NCI-H2171 (cell line): Measurements from ENCODE around the gene HNRNPK.
"Not testable (repeated sequence)": the region's sequence is repeated elsewhere in the genome, so short reads cannot be mapped to it uniquely, and the experiment has no call there.

Source experiments
- DNase-seq: peaks from one replicate; lab custom pipeline; 2025; lab: John Stamatoyannopoulos, UW

Gene HNRNPK

GRCh38 chr9:83976372-83976771 lies 3.6 kb downstream of the HNRNPK start:
- no peak for DNase-seq

GRCh38 chr9:83975300-83975699 lies 4.7 kb downstream of the HNRNPK start:
- no peak for DNase-seq

DNA sequence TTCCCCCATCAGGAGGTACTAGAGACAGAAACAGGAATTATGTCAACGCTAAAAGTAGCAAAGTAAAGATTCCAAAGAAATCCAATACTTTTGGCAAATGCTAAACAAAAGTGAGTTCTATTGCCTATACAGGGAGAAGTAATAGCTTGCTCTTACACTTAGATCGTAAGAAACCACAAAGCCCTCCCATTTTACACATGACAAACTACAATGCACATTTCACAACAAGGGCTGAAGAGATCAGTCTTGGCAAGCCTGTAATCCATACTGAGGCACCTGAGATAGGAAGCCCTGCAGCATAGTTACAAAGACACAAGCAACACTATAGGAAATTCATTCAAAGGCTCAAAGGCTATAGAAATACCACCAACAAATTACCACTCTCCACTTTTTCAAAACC lies 7.7 kb downstream of the HNRNPK start:
- no peak for DNase-seq

- DNase-seq = no peak
These were observed 8.5 kb downstream of the HNRNPK start for GRCh38 chr9:83971485-83971884.

GRCh38 chr9:83969602-83970001 lies 10.4 kb downstream of the HNRNPK start:
- DNase-seq = no peak

GRCh38 chr9:83967073-83967472 lies 12.9 kb downstream of the HNRNPK start:
- DNase-seq = no peak

GRCh38 chr9:83966209-83966582 lies 13.8 kb downstream of the HNRNPK start:
- no peak for DNase-seq

- no peak for DNase-seq
These were observed 14.4 kb downstream of the HNRNPK start for GRCh38 chr9:83965350-83966208.

- no peak for DNase-seq
These were observed 15.1 kb downstream of the HNRNPK start for GRCh38 chr9:83964973-83965349.

DNA sequence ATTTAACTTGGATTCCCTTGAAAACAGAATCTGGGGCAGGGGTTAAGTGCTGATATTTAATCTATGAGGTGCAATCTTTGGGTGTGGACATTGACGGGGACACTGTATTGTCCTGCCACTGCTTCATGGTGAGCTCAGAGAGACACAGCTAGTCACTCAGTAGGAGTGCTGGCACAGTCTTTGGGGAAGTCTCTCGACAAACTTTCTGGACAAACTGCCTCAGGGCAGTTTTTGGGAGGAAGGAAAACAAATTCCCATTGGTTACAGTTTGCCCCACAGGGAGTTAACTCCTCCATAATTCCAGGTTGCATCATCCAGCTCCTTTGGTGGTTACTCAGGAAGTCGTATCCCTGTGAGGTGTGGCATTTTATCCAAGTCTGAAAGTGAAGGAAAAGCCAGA lies 17.9 kb downstream of the HNRNPK start:
- no peak for DNase-seq

- DNase-seq = no peak
These were observed 19.0 kb downstream of the HNRNPK start for GRCh38 chr9:83960991-83961390.

DNA sequence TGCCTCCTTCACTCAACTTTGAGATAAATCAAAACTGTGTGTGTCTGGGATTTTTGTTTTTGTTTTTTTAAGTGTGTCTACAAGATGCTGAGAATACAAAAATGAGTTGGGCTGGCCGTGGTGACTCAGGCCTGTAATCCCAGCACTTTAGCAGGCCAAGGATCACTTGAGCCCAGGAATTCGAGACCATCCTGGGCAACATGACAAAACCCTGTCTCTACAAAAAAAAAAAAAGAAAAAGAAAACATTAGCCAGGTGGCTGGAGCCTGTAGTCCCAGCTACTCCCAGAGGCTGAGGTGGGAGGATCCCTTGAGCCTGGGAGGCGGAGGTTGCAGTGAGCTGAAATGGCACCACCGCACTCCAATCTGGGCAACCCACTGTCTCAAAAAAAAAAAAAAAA lies 21.0 kb downstream of the HNRNPK start:
- peak; percentile 37 for DNase-seq

DNA sequence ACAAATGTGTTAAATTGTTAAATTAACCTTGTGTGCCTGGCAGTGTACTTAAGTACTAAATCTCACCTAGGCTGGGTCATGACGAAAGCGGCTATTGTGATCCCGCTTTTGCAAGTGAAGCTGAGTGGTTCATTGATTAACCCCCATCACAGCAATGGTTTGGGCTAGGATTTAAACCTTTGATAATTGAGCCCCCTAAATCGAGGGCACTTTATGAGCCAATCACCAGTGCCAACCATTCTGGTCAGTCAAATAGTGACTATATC lies 22.8 kb downstream of the HNRNPK start:
- no peak for DNase-seq

- DNase-seq = peak; percentile 72
These were observed 23.4 kb downstream of the HNRNPK start for GRCh38 chr9:83956436-83957247.

DNA sequence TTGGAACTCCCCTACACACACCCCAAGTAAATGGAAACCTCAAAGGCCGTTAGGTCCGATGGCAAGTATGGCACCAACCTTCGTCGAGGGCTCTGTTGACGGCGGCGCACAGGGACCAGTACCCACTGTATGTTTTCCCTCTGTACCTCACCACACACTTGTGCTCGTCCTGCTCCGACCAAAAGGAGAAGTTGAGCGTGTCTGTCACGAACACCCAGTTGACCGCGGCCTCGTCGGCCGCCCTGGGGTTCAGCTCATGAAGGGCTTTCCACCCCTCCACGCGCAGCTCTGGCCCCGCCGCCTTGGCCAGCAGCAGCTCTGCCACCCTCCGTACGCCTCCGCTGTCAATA lies 24.0 kb downstream of the HNRNPK start:
- no peak for DNase-seq

- DNase-seq = not testable (repeated sequence)
These were observed 31.9 kb downstream of the HNRNPK start for GRCh38 chr9:83948096-83948495.

DNA sequence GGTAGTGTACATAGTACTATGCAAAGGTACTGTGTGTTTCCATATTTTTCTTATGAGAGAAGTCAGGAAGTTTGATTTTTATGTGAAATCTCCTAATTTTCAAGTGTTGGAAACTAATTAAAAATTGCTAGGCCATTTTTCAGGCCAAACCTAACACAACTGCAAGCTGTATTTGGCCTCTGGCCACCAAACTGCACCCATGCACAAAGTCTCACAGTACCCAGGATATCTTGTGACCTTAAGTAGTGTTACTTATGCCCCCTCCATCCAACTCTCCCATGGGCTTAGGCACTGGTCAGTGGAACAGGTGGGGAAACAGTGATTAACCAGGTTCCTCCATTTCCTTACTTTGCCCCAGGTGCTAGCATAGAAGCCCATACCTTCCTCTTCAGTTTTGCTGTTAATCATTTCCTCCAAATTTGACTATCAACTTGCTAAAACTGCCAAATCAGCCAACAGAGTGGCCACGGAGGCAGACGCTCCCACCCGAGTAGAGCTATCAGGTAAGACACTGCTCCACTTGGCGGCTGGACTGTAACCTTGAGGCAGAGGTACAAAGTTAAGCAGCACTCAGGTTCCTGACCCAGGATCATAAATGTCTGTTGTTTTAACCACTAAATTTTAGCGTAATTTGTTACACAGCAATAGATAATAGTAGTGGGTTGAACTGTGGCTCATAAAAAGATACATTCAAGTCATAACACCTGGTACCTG lies 39.3 kb downstream of the HNRNPK start:
- no peak for DNase-seq

DNA sequence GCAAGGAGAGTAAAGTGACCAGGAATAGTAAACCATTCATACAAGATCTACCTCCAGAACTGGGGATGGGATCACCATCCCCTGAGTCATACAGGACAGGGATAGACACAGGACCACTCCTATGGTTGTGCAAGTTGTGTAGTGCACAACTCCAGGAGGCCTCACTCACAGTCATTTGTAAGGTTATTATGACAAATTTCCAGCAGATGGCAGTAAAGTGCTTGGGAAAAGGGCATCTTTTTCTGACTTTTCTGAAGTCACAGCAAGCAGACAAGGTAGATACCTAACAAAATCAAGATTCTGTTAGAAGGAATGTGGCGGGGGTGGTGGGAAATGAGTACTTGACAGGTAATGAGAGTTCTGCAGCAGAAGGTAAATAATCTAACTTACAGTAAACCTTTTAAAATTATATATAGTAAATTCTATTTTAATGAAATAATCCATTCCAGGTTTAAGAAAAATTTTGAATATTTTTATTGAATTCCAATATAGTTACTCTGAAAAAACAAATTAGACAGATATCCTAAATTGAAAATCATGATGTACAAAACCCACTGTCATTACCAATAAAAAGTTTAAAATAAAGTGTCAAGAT lies 42.1 kb downstream of the HNRNPK start:
- DNase-seq = peak; percentile 48

GRCh38 chr9:83936523-83936922 lies 43.5 kb downstream of the HNRNPK start:
- DNase-seq = no peak

DNA sequence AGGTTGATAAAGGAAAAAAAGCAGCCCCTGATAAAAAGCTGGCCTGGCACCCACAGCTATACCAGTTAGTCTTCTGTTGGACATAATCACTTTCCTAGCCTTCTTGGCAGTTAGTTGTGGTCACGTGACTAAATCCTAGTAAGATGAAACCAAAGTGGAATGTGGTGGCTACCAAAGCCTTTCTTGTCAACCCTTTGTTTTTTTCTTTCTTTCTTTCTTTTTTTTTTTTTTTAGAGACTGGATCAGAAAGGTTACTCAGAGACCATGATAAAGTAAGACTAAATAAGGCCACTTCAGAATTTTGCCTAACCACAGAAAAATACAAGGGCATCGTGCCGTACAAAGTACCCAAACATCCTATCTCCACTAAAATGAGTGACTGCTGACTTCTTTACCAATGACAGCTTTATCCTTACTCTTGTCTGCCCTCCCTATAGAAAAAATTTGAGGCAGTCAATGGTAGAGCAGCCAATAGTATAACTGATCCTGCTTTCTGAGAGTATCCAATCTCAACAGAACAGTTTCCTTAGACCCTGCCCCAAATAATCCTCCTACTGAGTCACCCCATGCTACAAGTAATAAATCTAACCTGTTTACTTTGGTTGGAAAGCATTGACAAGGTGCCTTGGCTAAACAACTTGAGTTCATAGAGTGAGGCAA lies 44.6 kb downstream of the HNRNPK start:
- DNase-seq = no peak

DNA sequence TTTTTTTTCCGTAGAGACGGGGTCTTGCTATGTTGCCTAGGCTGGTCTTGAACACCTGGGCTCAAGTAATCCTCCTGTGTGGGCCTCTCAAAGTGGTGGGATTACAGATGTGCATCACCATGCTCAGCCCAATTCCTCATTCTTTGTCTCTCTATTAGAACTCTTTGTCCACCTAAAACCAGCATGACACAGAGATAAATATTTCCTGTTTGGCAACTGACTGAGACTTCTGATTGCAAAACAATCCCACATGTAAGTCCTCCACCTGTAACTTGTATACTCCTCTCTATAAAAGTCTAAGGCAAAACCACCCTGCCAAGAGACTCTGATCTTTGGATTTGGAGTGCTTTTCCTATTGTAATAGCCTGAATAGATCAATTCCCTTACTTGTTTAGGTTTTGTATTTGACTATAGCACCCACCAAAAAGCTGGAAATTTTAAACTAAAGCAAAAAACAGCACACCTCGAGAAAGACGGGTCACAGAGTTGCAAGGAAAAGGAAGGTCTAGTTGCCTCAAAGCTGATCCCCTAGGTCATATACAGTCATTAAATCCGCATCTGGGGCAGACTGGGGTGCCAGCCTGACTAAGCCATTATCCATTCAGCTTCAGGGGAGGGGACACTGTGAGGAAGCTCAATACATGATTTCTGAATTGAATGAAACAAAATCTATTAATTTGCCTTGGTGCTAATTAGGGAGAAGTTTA lies 45.3 kb downstream of the HNRNPK start:
- DNase-seq = no peak

GRCh38 chr9:83933790-83934189 lies 46.2 kb downstream of the HNRNPK start:
- DNase-seq = no peak
